Keratinocyte (primary cell): ENCODE measurements around the gene LGALS16.

ENCODE experiments used
- CTCF ChIP-seq, 3 experiments: IDR thresholded peaks in 1 of 3; conservative IDR thresholded peaks in 1 of 3; optimal IDR thresholded peaks in 1 of 3; 2 replicates in 2 of 3; 3 replicates in 1 of 3; pipeline versions ENCODE3 to v1.5.1; 2011; ENCODE audit warnings: low read length in 3 of 3, mild to moderate bottlenecking in 3 of 3, moderate library complexity in 2 of 3, control low read depth in 1 of 3, inconsistent platforms in 1 of 3; ENCODE audit not compliant: insufficient read depth in 2 of 3; ENCODE audit errors: extremely low read depth in 1 of 3
- EZH2 ChIP-seq: IDR thresholded peaks from one replicate; pipeline ENCODE4 v1.6.1; 2012; ENCODE audit warnings: inconsistent platforms, mild to moderate bottlenecking, low read length, moderate library complexity

GRCh38 chr19:39686739-39687138 is 31.0 kb downstream of the LGALS16 start:
- TF ChIP-seq CTCF (optimal IDR thresholded peaks at IDR 0.05 in 1 of 3, IDR thresholded peaks at IDR 0.05 in 1 of 3, conservative IDR thresholded peaks at IDR 0.05 in 1 of 3; ENCODE audit: extremely low read depth in 1 of 3, insufficient read depth in 2 of 3, low read length in 3 of 3) (no peak), EZH2 (no peak)
